Pericardium fibroblast (primary cell): ENCODE results near the gene ARHGEF35. TPM values are rescaled to one million over a fixed set of nuclear protein-coding genes. Genes with fewer than 3 reads are reported as not detected.

Experiments used
- total RNA-seq: library from RNA; depleted of rRNA; stranded (reverse); fragments of >200 nt; gene quantifications from 2 replicates; pipeline ENCODE4 v1.2.3, GENCODE V29; 2015

ARHGEF35 gene
- 0.60 and 4.4 TPM in 2 replicates for total RNA-seq

DNA sequence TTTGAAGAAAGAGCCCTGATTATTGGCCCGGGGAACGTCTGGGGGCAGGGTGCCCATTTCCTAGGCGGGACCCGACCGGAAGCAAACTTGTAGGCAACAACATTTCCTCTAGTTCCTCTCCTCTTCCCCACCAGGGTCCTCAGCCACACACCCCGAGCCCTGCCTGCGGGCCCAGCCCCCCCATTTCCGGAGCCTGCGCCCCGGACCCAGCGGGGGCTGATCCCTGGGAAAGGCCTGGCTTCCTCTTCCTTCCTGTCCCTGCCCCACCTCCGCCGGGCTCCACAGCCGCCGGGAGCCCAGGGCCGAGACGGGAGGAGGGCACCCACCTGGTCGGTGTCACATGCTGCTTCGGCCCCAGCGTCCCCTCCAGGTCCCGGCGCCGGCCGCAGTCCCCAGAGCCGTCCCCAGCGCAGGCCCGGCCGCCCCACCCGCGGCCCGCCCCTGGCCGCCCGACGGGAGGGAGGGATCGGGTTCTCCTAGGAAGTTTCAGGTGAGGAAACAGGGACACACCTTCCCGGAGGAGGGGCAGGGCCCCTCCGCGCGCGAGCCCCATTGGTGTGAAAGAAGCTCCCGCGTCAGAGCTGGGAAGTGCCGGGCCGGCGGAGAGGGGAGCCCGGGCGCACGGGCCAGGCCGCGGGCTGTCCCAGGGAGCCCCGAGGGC, at the start of gene ARHGEF35:
Gene ARHGEF35 (minus strand): TSS at position 622 of the 661 bp plus-strand sequence. CDS start 7,450 bp downstream, outside the sequence.

DNA sequence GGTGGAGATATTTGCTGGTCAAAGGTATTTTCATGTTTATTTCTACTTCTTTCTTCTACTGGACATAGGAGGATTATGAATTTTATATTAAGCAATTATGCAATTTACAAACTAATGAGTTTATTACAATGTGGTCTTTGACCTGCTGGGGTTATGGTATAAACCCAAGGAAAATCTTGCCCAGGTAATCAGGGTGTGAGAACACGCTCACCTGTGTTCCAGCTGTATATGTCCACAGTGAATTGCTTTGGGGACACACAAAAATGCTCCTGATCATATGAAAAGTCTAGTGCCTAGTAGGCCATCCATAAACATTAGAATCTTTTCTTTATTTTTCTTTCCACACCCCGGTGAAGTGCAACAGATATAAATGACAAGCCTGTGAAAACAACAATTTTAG, 43.7 kb upstream of the ARHGEF35 start, which contains the start of gene OR2A42:
Gene OR2A42 (minus strand): TSS at position 241 of the 400 bp plus-strand sequence. CDS start 6,762 bp downstream, outside the sequence.

DNA sequence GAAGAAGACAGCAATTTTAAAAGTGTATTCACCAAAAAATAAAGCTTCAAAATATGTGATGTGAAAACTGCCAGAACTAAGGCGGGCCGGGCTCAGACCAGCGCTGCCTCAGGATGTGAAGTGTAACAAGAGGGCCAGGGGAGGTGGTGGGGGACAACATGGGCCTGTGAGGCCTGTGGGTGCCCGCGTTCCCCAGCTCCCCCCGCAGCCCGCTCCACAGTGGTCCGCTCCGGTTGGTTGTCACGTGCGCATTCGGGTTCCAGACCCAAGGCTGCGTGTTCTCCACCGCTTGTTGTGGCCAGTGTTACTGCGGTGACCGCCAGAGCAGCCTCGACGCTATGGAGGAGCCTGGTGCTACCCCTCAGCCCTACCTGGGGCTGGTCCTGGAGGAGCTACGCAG, 12.5 kb downstream of the ARHGEF35 start, which contains the start of gene CTAGE4:
Gene CTAGE4 (plus strand): TSS at position 301 of the 400 bp plus-strand sequence. CDS start 38 bp downstream, at position 339.

Other genes starting within 250 kb of the ARHGEF35 start
- 0.12 TPM in 1 of 2 replicates, not detected in the other for gene OR2F1, start 241.0 kb downstream of the ARHGEF35 start, total RNA-seq
- not detected in 2 replicates for gene OR6B1, start 195.5 kb downstream of the ARHGEF35 start, total RNA-seq
- not detected in 2 replicates for gene OR2A5, start 146.9 kb downstream of the ARHGEF35 start, total RNA-seq
- not detected in 2 replicates for gene OR2A25, start 126.0 kb downstream of the ARHGEF35 start, total RNA-seq
- not detected in 2 replicates for gene OR2A12, start 109.6 kb downstream of the ARHGEF35 start, total RNA-seq
- gene OR2A2, start 86.2 kb downstream of the ARHGEF35 start, total RNA-seq, result not detected in 2 replicates
- not detected in 2 replicates for gene OR2A14, start 72.7 kb downstream of the ARHGEF35 start, total RNA-seq
- 0.09 and 0.82 TPM in 2 replicates for gene CTAGE4, start 12.4 kb downstream of the ARHGEF35 start, total RNA-seq
- not detected in 2 replicates for gene OR2A42, start 43.8 kb upstream of the ARHGEF35 start, total RNA-seq
- gene OR2A7, start 69.0 kb upstream of the ARHGEF35 start, total RNA-seq, result 0.17 TPM in 1 of 2 replicates, not detected in the other
- gene CTAGE8, start 73.5 kb upstream of the ARHGEF35 start, total RNA-seq, result under 0.01 and 0.26 TPM in 2 replicates
- gene OR2A1, start 116.6 kb upstream of the ARHGEF35 start, total RNA-seq, result not detected in 2 replicates
- gene ARHGEF5, start 159.6 kb upstream of the ARHGEF35 start, total RNA-seq, result 5.1 and 8.3 TPM in 2 replicates
- gene NOBOX, start 207.9 kb upstream of the ARHGEF35 start, total RNA-seq, result not detected in 2 replicates